ENCODE results near the gene CLMP. TPM values are rescaled to one million over a fixed set of nuclear protein-coding genes. Genes with fewer than 3 reads are reported as not detected.
A peak's percentile ranks its signal among the peaks of the same experiment; 100 is the strongest.

CLMP gene
- total RNA-seq = 301 and 332 TPM in 2 replicates

GRCh38 chr11:123195188-123196059 lies at the start of gene CLMP:
Gene CLMP (minus strand): TSS chr11:123195248. CDS start chr11:123194940, 308 bp downstream.

GRCh38 chr11:123061403-123062157 lies 133.5 kb downstream of the CLMP start, which contains the start of gene HSPA8:
Gene HSPA8 (minus strand): TSS chr11:123062136. CDS start chr11:123061324, 812 bp downstream.

Small RNA genes lying within 50 kb of the gene (small RNA-seq; reads per million reads assigned to genes)
- not detected for gene RPL31P47
- gene SNORD14C = not detected
- not detected for gene SNORD14D
- 756 reads per million, percentile 99 among the genes with 10 or more reads in this experiment for gene SNORD14E

Other genes starting within 250 kb of the CLMP start
- not detected in 2 replicates for gene BSX, start 213.4 kb downstream of the CLMP start, total RNA-seq
- 2,110 and 2,318 TPM in 2 replicates for gene HSPA8, start 133.1 kb downstream of the CLMP start, total RNA-seq
- gene GRAMD1B, start 235.0 kb upstream of the CLMP start, total RNA-seq = 19.1 and 23.9 TPM in 2 replicates